Lung (tissue), 12 donors: ENCODE measurements around the gene GULP1. TPM values are rescaled to one million over a fixed set of nuclear protein-coding genes. Genes with fewer than 3 reads are reported as not detected.

ENCODE experiments used
- ATAC-seq: fragments of 200-7000 bp; cut with Tn5 transposase; one replicate; pipeline ENCODE4 v1.9.1; 2020; ENCODE audit warnings: moderate number of reproducible peaks; ENCODE audit not compliant: insufficient read depth, low FRiP score
- DNase-seq, 3 donors: peaks; one replicate each; pipeline ENCODE4 v3.0.0-alpha.2; 2013 to 2017
- H3K27ac ChIP-seq, 2 donors: one replicate each; pipeline ENCODE4 v1.5.1; 2013; ENCODE audit warnings: mild to moderate bottlenecking in 2 of 2, moderate library complexity in 2 of 2, control low read depth in 1 of 2, inconsistent platforms in 1 of 2, low read depth in 1 of 2, low read length in 1 of 2
- H3K27me3 ChIP-seq, 3 donors: one replicate each; pipeline ENCODE4 v1.5.1; 2013; ENCODE audit warnings: low read length in 2 of 3; ENCODE audit not compliant: control insufficient read depth in 3 of 3, insufficient read depth in 3 of 3
- H3K36me3 ChIP-seq, 4 donors: one replicate each; pipeline ENCODE4 v1.5.1; 2013; ENCODE audit warnings: low read length in 4 of 4, mild to moderate bottlenecking in 1 of 4, moderate library complexity in 1 of 4; ENCODE audit not compliant: control insufficient read depth in 4 of 4, insufficient read depth in 4 of 4
- H3K4me1 ChIP-seq, 5 donors: one replicate each; pipeline ENCODE4 v1.5.1; 2013; ENCODE audit warnings: low read length in 5 of 5, mild to moderate bottlenecking in 2 of 5, moderate library complexity in 1 of 5; ENCODE audit not compliant: control insufficient read depth in 5 of 5, insufficient read depth in 5 of 5
- H3K4me3 ChIP-seq: one replicate; pipeline ENCODE4 v1.5.1; 2013; ENCODE audit warnings: mild to moderate bottlenecking, control low read depth, moderate library complexity
- H3K9ac ChIP-seq, 2 donors: one replicate each; pipeline ENCODE4 v1.5.1; 2013; ENCODE audit warnings: low read length in 2 of 2, control low read depth in 1 of 2; ENCODE audit not compliant: insufficient read depth in 1 of 2
- H3K9me3 ChIP-seq, 4 donors: one replicate each; pipeline ENCODE4 v1.5.1; 2013; ENCODE audit warnings: low read length in 3 of 4, mild to moderate bottlenecking in 1 of 4, moderate library complexity in 1 of 4; ENCODE audit not compliant: control insufficient read depth in 4 of 4, insufficient read depth in 3 of 4
- WGBS, 2 donors: extraction: QIAGEN DNeasy Blood & Tissue Kit; methylation state at CpG; one replicate each; pipeline ENCODE4 v1.1.7; 2013; 5-methylcytosine and 5-hydroxymethylcytosine counted together
- polyA plus RNA-seq, 2 donors: library from polyadenylated mRNA; stranded (reverse); fragments of 200-250 nt; gene quantifications; one replicate each; pipeline ENCODE4 v1.2.1, GENCODE V29; 2013
- total RNA-seq, 2 donors: library from RNA; depleted of rRNA in 1 of 2; stranded (reverse); fragments of >200 nt in 1 of 2; gene quantifications; one replicate each; pipeline ENCODE4 v1.2.1, GENCODE V29; 2014 to 2021
- TF ChIP-seq, protein P1 (sequence below): IDR thresholded peaks from 2 replicates; pipeline ENCODE4 v1.5.1; 2012; ENCODE audit warnings: mild to moderate bottlenecking; ENCODE audit errors: control extremely low read depth, extremely low read depth
- donor health status: control.
- donor health status: control.
- donor health status: Bipolar disorder and iron deficiency.
- donor health status: healthy.
- donor health status: DM: yes; HTN: yes; CAD: no.

GULP1 gene
- total and polyA plus RNA-seq, 4 donors: 9.1 to 86.7 (median 20.1) TPM

DNA sequence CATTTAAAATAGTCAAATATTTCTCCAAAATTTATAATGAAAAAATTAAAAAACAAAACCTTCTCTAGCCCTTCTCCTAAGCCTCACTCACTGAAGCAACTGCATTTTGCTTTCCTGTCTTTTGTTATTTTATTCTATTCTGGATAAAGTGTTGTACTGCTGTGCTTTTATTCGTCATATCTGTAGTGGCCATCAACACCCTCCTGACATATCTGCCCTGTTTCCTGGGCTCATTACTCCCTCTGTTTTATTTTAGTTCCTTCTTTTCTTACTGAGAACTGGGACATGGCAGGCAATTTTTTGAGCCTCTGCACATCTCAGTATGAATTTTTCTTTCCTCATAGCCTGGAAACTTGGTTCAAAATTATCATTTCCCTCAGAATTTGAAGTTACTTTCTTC is 224.2 kb downstream of the GULP1 start:
- ATAC-seq (no peak), DNase-seq (no peak)
- Histone ChIP-seq H3K27ac (no peak overlapping the region), H3K9me3 (no peaks in the 10 kb centered on the region), H3K9ac (no peak overlapping the region), H3K36me3 (no peaks in the 10 kb centered on the region), H3K4me1 (peaks cover 0 to 10% (median 0%) of the 10 kb centered on the region in 5 donors), H3K4me3 (no peak overlapping the region), H3K27me3 (no peaks in the 10 kb centered on the region)
- TF ChIP-seq, protein P1, sequence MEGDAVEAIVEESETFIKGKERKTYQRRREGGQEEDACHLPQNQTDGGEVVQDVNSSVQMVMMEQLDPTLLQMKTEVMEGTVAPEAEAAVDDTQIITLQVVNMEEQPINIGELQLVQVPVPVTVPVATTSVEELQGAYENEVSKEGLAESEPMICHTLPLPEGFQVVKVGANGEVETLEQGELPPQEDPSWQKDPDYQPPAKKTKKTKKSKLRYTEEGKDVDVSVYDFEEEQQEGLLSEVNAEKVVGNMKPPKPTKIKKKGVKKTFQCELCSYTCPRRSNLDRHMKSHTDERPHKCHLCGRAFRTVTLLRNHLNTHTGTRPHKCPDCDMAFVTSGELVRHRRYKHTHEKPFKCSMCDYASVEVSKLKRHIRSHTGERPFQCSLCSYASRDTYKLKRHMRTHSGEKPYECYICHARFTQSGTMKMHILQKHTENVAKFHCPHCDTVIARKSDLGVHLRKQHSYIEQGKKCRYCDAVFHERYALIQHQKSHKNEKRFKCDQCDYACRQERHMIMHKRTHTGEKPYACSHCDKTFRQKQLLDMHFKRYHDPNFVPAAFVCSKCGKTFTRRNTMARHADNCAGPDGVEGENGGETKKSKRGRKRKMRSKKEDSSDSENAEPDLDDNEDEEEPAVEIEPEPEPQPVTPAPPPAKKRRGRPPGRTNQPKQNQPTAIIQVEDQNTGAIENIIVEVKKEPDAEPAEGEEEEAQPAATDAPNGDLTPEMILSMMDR: no peak
- WGBS, 2 donors: 64 to 65% methylated on average over 1 of the region's 1 CpG

DNA sequence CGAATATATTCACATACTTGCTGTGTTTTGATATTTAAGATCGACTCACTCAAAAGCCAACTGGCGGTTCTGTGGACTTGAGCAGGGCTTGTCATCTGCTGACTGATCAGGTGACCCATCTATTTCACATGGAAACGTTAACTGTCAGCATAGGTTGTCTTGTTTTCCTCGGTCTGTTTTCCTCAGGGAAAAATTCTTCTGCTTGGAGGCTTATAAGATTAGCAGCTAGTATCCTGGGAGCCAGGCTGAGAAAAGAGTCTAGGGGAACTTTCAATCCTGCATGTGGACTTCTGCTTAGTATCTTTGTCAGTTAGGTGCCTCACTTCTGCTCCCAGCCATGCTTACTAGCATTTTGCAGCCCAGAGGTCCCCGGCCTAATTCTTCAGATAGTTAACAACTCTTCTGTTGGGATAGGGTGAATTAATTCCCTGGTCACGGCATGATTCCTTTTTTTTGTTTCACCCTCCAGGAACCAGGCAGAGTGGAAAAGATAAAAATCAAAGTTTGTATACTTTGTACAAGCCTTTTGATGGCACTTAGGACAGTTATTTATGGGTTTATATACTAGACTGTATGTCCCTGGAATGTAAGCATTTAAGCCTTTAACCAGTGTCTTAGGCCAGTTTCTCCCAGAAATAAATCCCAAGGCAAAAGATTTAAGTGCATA is 226.0 kb downstream of the GULP1 start:
- TF ChIP-seq, protein P1: no peak
- Histone ChIP-seq H3K27ac (no peak overlapping the region), H3K9ac (no peak overlapping the region), H3K9me3 (no peaks in the 10 kb centered on the region), H3K27me3 (no peaks in the 10 kb centered on the region), H3K36me3 (no peaks in the 10 kb centered on the region), H3K4me3 (no peak overlapping the region), H3K4me1 (peaks cover 0 to 4% (median 0%) of the 10 kb centered on the region in 5 donors)
- DNase-seq (no peak), ATAC-seq (no peak)
- 86 to 87% methylated on average over 7 of the region's 7 CpGs for WGBS, 2 donors

DNA sequence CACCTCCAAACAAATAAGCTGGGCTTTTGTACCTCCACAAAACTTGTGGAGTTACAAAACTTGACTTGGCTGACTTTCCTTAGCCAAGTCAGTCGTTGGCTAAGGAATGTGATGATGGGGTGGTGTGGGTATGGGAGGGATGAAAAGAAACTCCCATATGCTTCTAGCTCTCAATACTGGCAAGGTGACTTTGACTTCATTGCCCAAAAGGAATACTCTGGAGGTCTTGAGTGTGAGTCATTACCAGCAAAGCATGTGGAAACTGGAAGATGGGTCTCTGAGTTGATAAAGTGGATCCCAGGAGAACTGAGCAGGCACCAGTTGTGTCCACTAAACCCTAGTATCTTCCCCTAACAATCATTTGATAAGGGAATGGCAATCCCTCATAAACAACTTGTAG is 226.7 kb downstream of the GULP1 start:
- Histone ChIP-seq H3K9me3 (no peaks in the 10 kb centered on the region), H3K9ac (no peak overlapping the region), H3K27me3 (no peaks in the 10 kb centered on the region), H3K36me3 (no peaks in the 10 kb centered on the region), H3K27ac (no peak overlapping the region), H3K4me1 (peaks cover 0 to 4% (median 0%) of the 10 kb centered on the region in 5 donors), H3K4me3 (no peak overlapping the region)
- TF ChIP-seq, protein P1: no peak
- ATAC-seq (no peak), DNase-seq (no peak)
- whole genome bisulfite sequencing, 2 donors: 53 to 77% methylated on average over 1 of the region's 1 CpG

DNA sequence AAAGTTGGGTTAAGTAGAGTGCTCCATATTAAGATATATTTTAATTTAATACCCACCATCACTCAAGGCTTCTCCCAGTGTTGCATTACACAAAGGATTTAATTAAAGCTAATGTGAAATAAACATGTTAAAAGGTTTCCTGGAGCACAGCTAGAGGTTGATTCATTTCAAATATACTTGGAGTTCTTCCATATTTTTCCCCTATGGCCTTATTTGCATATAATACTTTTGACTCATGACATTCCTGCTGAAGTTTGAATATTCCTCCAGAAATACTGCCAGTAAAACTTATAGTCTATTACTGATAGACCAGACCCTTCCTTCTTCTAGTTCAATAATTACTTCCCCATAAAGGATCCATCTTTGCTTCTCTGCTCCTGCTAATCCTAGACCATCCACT is 227.5 kb downstream of the GULP1 start:
- H3K27me3 ChIP-seq: no peaks in the 10 kb centered on the region
- H3K4me3 ChIP-seq: no peak overlapping the region
- H3K4me1 ChIP-seq: peaks cover 0 to 7% (median 0%) of the 10 kb centered on the region in 5 donors
- TF ChIP-seq, protein P1: no peak
- no peaks in the 10 kb centered on the region for H3K9me3 ChIP-seq
- no peak overlapping the region for H3K9ac ChIP-seq
- H3K27ac ChIP-seq: no peak overlapping the region
- DNase-seq (no peak), ATAC-seq (no peak)
- H3K36me3 ChIP-seq: no peaks in the 10 kb centered on the region
